HepG2 (cell line): ENCODE data around the gene RAPGEF5.

Experiments
- DMAP1 ChIP-seq: IDR thresholded peaks from 2 replicates; pipeline ENCODE4 v1.6.1; 2016
- HCFC1 ChIP-seq: fragments of 150-350 bp; IDR thresholded peaks from 2 replicates; pipeline ENCODE4 v1.6.1; 2014; ENCODE audit warnings: low read depth, low read length
- MEF2D ChIP-seq: sonication (generic); formaldehyde crosslinking; IDR thresholded peaks from 2 replicates; pipeline ENCODE4 v1.5.1; 2020; ENCODE audit warnings: mild to moderate bottlenecking, missing genetic modification reagents
- TF ChIP-seq, protein P1 (sequence below): sonication (generic); formaldehyde crosslinking; IDR thresholded peaks from 2 replicates; pipeline ENCODE4 v1.5.1; 2020; ENCODE audit warnings: missing genetic modification reagents, mild to moderate bottlenecking, borderline replicate concordance
- TF ChIP-seq, protein P2 (sequence below): sonication (generic); formaldehyde crosslinking; conservative IDR thresholded peaks from 2 replicates; pipeline ENCODE4 v1.8.1; 2023; ENCODE audit warnings: missing genetic modification reagents
- TF ChIP-seq, protein P3 (sequence below), 2 experiments: IDR thresholded peaks; 2 replicates each; pipeline ENCODE4 v1.6.1; 2011 to 2012; ENCODE audit warnings: low read length in 2 of 2, borderline replicate concordance in 1 of 2, low read depth in 1 of 2, mild to moderate bottlenecking in 1 of 2, moderate library complexity in 1 of 2

DNA sequence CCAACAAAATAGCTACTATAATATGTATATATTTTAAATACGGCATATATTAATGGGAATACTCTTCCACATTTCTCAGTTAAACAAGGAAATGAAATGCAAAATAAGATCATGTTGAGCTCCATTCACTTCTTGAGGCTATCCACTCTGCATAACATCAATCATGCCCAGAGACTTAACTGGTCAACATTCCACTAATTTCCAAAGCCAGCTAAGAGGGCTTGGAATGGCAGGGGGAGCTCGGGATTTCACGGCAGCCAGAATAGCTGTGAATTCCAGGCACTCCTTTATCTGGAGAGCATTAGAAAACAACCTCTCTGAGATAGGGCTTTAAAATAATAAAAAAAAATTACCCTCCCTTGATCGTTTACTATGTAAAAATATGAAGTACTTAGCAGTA, 216.4 kb downstream of the RAPGEF5 start:
- TF ChIP-seq, protein P1, sequence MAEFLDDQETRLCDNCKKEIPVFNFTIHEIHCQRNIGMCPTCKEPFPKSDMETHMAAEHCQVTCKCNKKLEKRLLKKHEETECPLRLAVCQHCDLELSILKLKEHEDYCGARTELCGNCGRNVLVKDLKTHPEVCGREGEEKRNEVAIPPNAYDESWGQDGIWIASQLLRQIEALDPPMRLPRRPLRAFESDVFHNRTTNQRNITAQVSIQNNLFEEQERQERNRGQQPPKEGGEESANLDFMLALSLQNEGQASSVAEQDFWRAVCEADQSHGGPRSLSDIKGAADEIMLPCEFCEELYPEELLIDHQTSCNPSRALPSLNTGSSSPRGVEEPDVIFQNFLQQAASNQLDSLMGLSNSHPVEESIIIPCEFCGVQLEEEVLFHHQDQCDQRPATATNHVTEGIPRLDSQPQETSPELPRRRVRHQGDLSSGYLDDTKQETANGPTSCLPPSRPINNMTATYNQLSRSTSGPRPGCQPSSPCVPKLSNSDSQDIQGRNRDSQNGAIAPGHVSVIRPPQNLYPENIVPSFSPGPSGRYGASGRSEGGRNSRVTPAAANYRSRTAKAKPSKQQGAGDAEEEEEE (CRISPR knock-in tag) = no peak
- TF ChIP-seq HCFC1 (no peak), MEF2D (CRISPR knock-in tag) (no peak), DMAP1 (CRISPR knock-in tag) (no peak)
- TF ChIP-seq, protein P2, sequence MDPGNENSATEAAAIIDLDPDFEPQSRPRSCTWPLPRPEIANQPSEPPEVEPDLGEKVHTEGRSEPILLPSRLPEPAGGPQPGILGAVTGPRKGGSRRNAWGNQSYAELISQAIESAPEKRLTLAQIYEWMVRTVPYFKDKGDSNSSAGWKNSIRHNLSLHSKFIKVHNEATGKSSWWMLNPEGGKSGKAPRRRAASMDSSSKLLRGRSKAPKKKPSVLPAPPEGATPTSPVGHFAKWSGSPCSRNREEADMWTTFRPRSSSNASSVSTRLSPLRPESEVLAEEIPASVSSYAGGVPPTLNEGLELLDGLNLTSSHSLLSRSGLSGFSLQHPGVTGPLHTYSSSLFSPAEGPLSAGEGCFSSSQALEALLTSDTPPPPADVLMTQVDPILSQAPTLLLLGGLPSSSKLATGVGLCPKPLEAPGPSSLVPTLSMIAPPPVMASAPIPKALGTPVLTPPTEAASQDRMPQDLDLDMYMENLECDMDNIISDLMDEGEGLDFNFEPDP (CRISPR knock-in tag) = no peak
- TF ChIP-seq, protein P3, sequence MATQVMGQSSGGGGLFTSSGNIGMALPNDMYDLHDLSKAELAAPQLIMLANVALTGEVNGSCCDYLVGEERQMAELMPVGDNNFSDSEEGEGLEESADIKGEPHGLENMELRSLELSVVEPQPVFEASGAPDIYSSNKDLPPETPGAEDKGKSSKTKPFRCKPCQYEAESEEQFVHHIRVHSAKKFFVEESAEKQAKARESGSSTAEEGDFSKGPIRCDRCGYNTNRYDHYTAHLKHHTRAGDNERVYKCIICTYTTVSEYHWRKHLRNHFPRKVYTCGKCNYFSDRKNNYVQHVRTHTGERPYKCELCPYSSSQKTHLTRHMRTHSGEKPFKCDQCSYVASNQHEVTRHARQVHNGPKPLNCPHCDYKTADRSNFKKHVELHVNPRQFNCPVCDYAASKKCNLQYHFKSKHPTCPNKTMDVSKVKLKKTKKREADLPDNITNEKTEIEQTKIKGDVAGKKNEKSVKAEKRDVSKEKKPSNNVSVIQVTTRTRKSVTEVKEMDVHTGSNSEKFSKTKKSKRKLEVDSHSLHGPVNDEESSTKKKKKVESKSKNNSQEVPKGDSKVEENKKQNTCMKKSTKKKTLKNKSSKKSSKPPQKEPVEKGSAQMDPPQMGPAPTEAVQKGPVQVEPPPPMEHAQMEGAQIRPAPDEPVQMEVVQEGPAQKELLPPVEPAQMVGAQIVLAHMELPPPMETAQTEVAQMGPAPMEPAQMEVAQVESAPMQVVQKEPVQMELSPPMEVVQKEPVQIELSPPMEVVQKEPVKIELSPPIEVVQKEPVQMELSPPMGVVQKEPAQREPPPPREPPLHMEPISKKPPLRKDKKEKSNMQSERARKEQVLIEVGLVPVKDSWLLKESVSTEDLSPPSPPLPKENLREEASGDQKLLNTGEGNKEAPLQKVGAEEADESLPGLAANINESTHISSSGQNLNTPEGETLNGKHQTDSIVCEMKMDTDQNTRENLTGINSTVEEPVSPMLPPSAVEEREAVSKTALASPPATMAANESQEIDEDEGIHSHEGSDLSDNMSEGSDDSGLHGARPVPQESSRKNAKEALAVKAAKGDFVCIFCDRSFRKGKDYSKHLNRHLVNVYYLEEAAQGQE (IDR thresholded peaks at IDR 0.05; ENCODE audit: borderline replicate concordance in 1 of 2, low read depth in 1 of 2, low read length in 2 of 2) = no peak
